ENCODE data around the gene CFI. TPM values are rescaled to one million over a fixed set of nuclear protein-coding genes. Genes with fewer than 3 reads are reported as not detected.
A peak's percentile ranks its signal among the peaks of the same experiment; 100 is the strongest.

Gene CFI
- total and polyA plus RNA-seq, 2 donors (not counting 1 experiment from before 2014, with no cell fraction given) = not detected

- no peaks in the 10 kb centered on the region for H4K20me1 ChIP-seq (ENCODE audit: control insufficient read depth, insufficient read depth, low read length, poor library complexity, severe bottlenecking)
- H3K4me3 ChIP-seq (ENCODE audit: control extremely low read depth in 1 of 5, extremely low read depth in 1 of 5, insufficient read depth in 1 of 5, low read depth in 2 of 5, low read length in 4 of 5) = peak overlapping the region; percentile 69 to 86 (median 78)
- ChIA-PET POLR2A (interaction anchor here (0.7 to 0.9 kb wide), 2 partner anchors 142 to 168 kb away, joined by 3 read pairs; no protein-coding TSS in a partner anchor), CTCF (interaction anchor here (1.1 to 2.0 kb wide), 4 partner anchors 16 to 279 kb away, joined by 4 to 7 read pairs (median 6); partner anchors contain the start of genes MCUB and SEC24B)
- no peaks in the 10 kb centered on the region for H3K36me3 ChIP-seq (replicated peaks in 1 of 2; ENCODE audit: control extremely low read depth in 1 of 2, control insufficient read depth in 1 of 2, extremely low read depth in 1 of 2, insufficient read depth in 2 of 2, low read length in 1 of 2)
- H3K9ac ChIP-seq (ENCODE audit: low read length) = peak overlapping the region; percentile 85
- TF ChIP-seq EZH2 (IDR thresholded peaks at IDR 0.05; ENCODE audit: borderline replicate concordance, insufficient read depth, low read depth, low read length, poor library complexity, severe bottlenecking) = no peak
- no peak for TF ChIP-seq CTCF (IDR thresholded peaks at IDR 0.05)
- H3K4me1 Mint-ChIP-seq = peaks cover 22% of the 10 kb centered on the region
- peak overlapping the region; percentile 92 for H3K4me2 ChIP-seq (replicated peaks; ENCODE audit: low read depth, low read length, poor library complexity, severe bottlenecking)
- H3K27ac ChIP-seq (ENCODE audit: low read length in 2 of 2) = no peak overlapping the region
- no peaks in the 10 kb centered on the region for H3K9me3 Mint-ChIP-seq (ENCODE audit: insufficient read depth)
- ATAC-seq (ENCODE audit: low read depth) (no peak), DNase-seq (peak; percentile 28)
- no peaks in the 10 kb centered on the region for H3K9me3 ChIP-seq (ENCODE audit: control extremely low read depth in 1 of 3, control insufficient read depth in 2 of 3, insufficient read depth in 1 of 3, low read length in 2 of 3)
- peak overlapping the region; percentile 16 for H3K27ac Mint-ChIP-seq
- 37% methylated on average over 12 of the region's 21 CpGs for WGBS (ENCODE audit: insufficient coverage)
- H3K4me3 Mint-ChIP-seq = peak overlapping the region; percentile 97
- no peaks in the 10 kb centered on the region for H3K27me3 ChIP-seq (replicated peaks in 1 of 4; ENCODE audit: control extremely low read depth in 1 of 4, control insufficient read depth in 3 of 4, insufficient read depth in 4 of 4, low read length in 3 of 4)
- peaks cover 14 to 18% of the 10 kb centered on the region in 2 donors for H3K4me1 ChIP-seq (ENCODE audit: control insufficient read depth in 2 of 2, insufficient read depth in 2 of 2, low read length in 2 of 2)
- H3K79me2 ChIP-seq (ENCODE audit: control insufficient read depth, insufficient read depth, low read length) = peaks cover 3% of the 10 kb centered on the region
- intact Hi-C loops (cut with micrococcal nuclease) = loop anchor here (2.0 to 10.0 kb wide), 3 partner anchors 113 to 493 kb away; partner anchors contain the start of genes ELOVL6, GAR1 and MCUB
- no peaks in the 10 kb centered on the region for H3K27me3 Mint-ChIP-seq
- peak overlapping the region; percentile 97 for H2AFZ ChIP-seq (ENCODE audit: insufficient read depth, low read depth, low read length, poor library complexity, severe bottlenecking)
These were observed 100.0 kb downstream of the CFI start for GRCh38 chr4:109701566-109702410.
